ENCODE results near the gene MSL1. TPM values are rescaled to one million over a fixed set of nuclear protein-coding genes. Genes with fewer than 3 reads are reported as not detected.

The MSL1 gene
- total and polyA plus RNA-seq, 4 experiments from 2014 or later: 6.0 to 133 (median 69.3) TPM

DNA sequence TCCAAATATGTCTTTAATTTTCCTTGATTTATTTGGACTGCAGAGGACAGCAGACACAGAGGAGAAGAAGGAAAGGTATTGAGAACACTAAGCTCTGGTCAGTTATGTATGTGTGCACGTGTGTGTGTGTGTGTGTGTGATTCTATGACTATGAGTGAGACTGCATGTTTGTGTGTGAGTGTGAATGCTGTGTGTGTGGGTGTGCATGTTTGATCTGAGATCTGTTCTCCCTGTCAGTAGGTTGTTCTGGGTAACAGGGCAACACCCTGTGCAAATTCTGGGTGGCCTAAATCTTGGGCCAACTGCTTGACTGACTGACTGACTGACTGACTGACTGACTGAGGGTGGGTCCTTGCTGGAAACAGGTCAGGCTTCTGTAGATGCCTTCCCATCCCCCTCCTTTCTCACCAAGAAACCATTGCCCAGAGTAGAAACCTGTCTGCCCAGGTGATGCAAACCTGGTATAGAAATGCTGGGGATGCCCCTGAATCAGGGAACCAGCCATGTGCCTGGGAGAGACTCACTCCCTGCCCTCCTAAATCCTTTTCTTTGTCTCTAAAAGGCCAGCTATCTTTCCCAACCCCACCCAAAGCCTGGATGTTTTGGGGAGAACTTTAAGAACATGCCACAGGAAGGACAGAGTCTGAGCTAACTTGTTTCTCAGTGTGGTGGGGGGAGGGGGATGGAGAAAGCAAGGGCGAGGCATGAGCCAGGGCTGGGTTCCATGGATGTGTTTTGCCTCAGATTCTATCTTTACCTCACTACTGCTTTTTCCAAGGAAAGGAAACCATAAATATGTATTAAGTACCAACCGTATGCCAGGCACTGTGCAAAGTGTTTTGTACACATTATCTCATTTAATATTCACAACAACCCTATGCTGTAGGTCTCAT, 16.9 kb upstream of the MSL1 start:
- H3K9me3 ChIP-seq (ENCODE audit: control insufficient read depth in 1 of 2, low read length in 2 of 2): no peaks in the 10 kb centered on the region
- CTCF ChIA-PET (ENCODE audit: partially characterized antibody): interaction anchor here (1.8 to 21.9 kb wide), 3 partner anchors 7 to 37 kb away, joined by 5 to 543 read pairs (median 217); partner anchors contain the start of gene THRA
- H3K4me3 ChIP-seq (ENCODE audit: low read length in 2 of 2): no peak overlapping the region
- Mint-ChIP-seq H3K9me3 (no peaks in the 10 kb centered on the region), H3K4me3 (peak overlapping the region in 7 of 8 donors; percentile 35 to 81 (median 62)), H3K27ac (peak overlapping the region; percentile 88 to 100 (median 98)), H3K4me1 (peaks cover 69 to 97% (median 82%) of the 10 kb centered on the region in 4 donors), H3K27me3 (no peaks in the 10 kb centered on the region), H3K36me3 (peaks cover 0 to 5% of the 10 kb centered on the region in 2 donors)
- POLR2A ChIA-PET (ENCODE audit: partially characterized antibody): interaction anchor here (0.9 to 3.6 kb wide), 7 partner anchors 9 to 50 kb away, joined by 3 to 18 read pairs (median 4); partner anchors contain the start of genes MED24 and THRA
- peak overlapping the region; percentile 31 for H3K27ac ChIP-seq (ENCODE audit: low read depth, low read length)
- intact Hi-C loops (cut with micrococcal nuclease): no loop called here
- H3K27me3 ChIP-seq (ENCODE audit: insufficient read depth, low read length): no peaks in the 10 kb centered on the region
- DNase-seq: no peak
- H3K4me1 ChIP-seq (ENCODE audit: insufficient read depth, low read length): peaks cover 92% of the 10 kb centered on the region
- H3K36me3 ChIP-seq (ENCODE audit: insufficient read depth, low read length): no peaks in the 10 kb centered on the region

DNA sequence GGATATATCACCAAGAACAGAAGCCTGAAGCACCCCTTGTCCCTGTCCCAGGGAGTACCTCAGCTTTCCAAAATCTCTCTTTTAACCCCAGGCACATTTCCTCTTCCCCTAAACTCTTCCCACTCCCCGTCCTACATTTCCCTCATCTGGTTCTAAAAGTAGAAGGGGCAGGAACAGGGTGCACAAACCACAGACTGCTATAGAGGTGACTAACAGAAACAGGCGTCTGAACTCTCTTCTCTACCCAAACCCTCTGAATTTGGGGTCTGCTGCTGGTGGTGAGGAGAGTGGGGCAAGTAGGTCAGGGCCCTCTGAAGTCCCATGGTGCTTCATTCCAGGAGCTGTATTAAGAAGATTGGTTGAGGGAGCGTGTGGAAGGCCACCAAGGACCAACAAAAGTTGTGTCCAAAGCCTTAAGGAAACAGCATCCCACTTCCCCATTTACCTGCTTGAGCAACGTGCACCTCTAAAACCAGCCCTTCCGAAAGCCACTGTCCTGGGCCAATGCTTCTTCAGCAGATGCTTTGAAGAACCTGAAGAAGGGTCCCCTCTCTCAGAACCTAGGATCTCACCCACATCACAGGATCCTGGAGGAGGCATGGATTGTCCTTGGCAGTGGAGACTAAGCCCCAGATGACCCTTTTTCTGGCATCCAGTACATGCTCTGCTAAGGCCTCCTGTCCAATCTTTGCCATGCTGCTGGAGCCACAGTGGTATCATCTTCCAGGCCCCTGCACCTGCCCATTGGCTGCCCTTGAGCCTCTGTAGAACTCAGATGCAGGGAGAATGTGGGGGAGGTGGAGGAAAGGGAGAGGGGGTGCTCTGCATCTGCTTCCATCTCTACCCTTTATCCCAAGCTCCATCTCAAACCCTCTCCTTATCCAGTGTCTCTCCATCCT, 15.7 kb upstream of the MSL1 start:
- Mint-ChIP-seq H3K4me3 (peak overlapping the region in 7 of 8 donors; percentile 26 to 81 (median 64)), H3K27ac (peak overlapping the region; percentile 97 to 100 (median 98)), H3K9me3 (no peaks in the 10 kb centered on the region), H3K4me1 (peaks cover 75 to 99% (median 85%) of the 10 kb centered on the region in 4 donors), H3K27me3 (no peaks in the 10 kb centered on the region), H3K36me3 (peaks cover 0 to 5% of the 10 kb centered on the region in 2 donors)
- Histone ChIP-seq H3K27ac (ENCODE audit: low read depth, low read length) (peak overlapping the region; percentile 85), H3K27me3 (ENCODE audit: insufficient read depth, low read length) (no peaks in the 10 kb centered on the region), H3K9me3 (ENCODE audit: control insufficient read depth in 1 of 2, low read length in 2 of 2) (no peaks in the 10 kb centered on the region), H3K36me3 (ENCODE audit: insufficient read depth, low read length) (no peaks in the 10 kb centered on the region), H3K4me1 (ENCODE audit: insufficient read depth, low read length) (peaks cover 94% of the 10 kb centered on the region), H3K4me3 (ENCODE audit: low read length in 2 of 2) (peak overlapping the region in 1 of 2 donors; percentile 1)
- ChIA-PET POLR2A (ENCODE audit: partially characterized antibody) (interaction anchor here (0.9 to 11.1 kb wide), 13 partner anchors 9 to 1583 kb away, joined by 3 to 494 read pairs (median 8); partner anchors contain the start of genes CASC3, EIF1, MED24 and NR1D1), CTCF (ENCODE audit: partially characterized antibody) (interaction anchor here (0.6 to 21.9 kb wide), 4 partner anchors 5 to 113 kb away, joined by 3 to 543 read pairs (median 114); partner anchors contain the start of gene THRA)
- DNase-seq: no peak
- intact Hi-C loops (cut with micrococcal nuclease): no loop called here

DNA sequence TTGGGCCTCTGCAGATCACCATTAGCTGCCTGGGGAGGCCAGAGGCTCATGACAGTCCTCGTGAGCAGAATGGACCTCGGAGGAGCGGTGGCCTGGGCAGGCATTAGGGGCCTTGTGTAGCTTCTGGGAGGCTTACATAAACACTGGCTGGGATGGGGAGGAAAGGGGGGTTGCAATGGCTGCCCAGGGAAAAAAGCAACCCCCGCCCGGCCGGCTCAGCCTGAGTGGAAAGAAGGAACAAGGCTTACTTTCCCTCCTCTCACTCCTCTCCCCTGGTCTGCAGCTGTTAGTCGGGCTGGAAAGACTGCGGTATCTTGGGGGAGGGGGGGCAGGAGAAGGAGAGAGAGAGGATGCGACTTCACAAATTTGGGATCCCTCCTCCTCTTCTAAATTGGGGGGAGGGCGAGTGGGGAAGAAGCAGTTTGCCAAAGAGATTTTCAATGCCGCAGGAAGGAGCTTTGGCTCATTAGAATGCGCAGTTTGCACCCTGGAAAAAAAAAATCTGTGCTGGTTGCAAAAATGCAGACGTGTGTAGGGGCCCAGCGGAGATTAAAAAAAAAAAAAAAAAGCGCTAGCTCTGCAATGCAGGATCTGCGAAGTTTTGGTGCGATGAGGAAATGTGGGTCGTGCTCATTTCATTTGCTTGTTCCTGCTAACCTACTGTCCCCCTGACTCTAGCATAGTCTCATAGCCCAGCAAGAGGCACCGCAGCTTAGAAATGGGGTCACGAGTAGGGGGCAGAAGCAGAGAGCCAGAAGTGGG, 14.8 kb upstream of the MSL1 start:
- Mint-ChIP-seq H3K4me3 (peak overlapping the region; percentile 53 to 81 (median 76)), H3K36me3 (peaks cover 0 to 5% of the 10 kb centered on the region in 2 donors), H3K4me1 (peaks cover 78 to 99% (median 88%) of the 10 kb centered on the region in 4 donors), H3K27me3 (no peaks in the 10 kb centered on the region), H3K27ac (peak overlapping the region; percentile 97 to 100 (median 98)), H3K9me3 (no peaks in the 10 kb centered on the region)
- H3K4me3 ChIP-seq (ENCODE audit: low read length in 2 of 2): peak overlapping the region in 1 of 2 donors; percentile 1
- DNase-seq: peak; percentile 47 to 61 (median 54)
- peaks cover 94% of the 10 kb centered on the region for H3K4me1 ChIP-seq (ENCODE audit: insufficient read depth, low read length)
- no peaks in the 10 kb centered on the region for H3K36me3 ChIP-seq (ENCODE audit: insufficient read depth, low read length)
- intact Hi-C loops (cut with micrococcal nuclease): no loop called here
- H3K27me3 ChIP-seq (ENCODE audit: insufficient read depth, low read length): no peaks in the 10 kb centered on the region
- ChIA-PET POLR2A (ENCODE audit: partially characterized antibody) (interaction anchor here (0.6 to 11.1 kb wide), 12 partner anchors 10 to 1582 kb away, joined by 3 to 494 read pairs (median 8); partner anchors contain the start of genes CASC3, EIF1, MED24 and NR1D1), CTCF (ENCODE audit: partially characterized antibody) (interaction anchor here (0.6 to 21.9 kb wide), 5 partner anchors 8 to 113 kb away, joined by 3 to 543 read pairs (median 3); partner anchors contain the start of gene THRA)
- H3K9me3 ChIP-seq (ENCODE audit: control insufficient read depth in 1 of 2, low read length in 2 of 2): no peaks in the 10 kb centered on the region
- H3K27ac ChIP-seq (ENCODE audit: low read depth, low read length): peak overlapping the region; percentile 85

DNA sequence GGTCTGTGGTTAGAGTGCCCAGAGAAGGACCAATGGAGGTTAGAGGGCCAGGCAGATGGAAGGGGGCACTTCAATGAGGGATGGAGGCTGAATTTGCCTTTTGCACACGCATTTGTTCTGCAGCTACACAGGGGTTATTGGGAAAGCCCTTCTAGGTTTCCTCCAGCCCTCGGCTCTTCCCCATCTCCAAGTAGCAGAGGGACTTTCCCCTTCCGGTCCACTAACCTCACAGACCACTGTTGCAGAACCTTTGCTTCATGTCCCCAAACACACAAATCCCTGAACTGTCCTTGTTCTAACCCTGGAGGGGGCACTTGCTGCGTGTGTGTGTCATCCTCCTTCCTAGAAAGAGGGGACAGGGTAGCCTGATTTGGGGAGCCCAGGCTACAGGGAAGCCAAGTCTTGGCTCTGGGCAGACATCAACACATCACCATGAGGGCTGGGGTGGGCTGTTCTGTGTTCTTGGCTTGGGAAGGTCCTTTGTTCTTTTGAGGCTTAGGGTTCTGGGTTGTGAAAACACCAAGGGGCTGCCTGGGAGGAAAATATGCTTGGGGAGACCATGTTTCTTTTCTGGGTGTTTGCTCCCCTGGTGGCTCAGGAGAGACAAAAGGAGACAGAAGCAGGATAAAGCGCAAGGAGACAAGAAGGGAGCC, 14.1 kb upstream of the MSL1 start:
- Histone ChIP-seq H3K27ac (ENCODE audit: low read depth, low read length) (peak overlapping the region; percentile 85), H3K4me1 (ENCODE audit: insufficient read depth, low read length) (peaks cover 100% of the 10 kb centered on the region), H3K4me3 (ENCODE audit: low read length in 2 of 2) (peak overlapping the region in 1 of 2 donors; percentile 1), H3K9me3 (ENCODE audit: control insufficient read depth in 1 of 2, low read length in 2 of 2) (no peaks in the 10 kb centered on the region), H3K36me3 (ENCODE audit: insufficient read depth, low read length) (no peaks in the 10 kb centered on the region), H3K27me3 (ENCODE audit: insufficient read depth, low read length) (no peaks in the 10 kb centered on the region)
- Mint-ChIP-seq H3K27ac (peak overlapping the region; percentile 97 to 100 (median 98)), H3K4me3 (peak overlapping the region; percentile 56 to 81 (median 76)), H3K36me3 (peaks cover 0 to 5% of the 10 kb centered on the region in 2 donors), H3K27me3 (no peaks in the 10 kb centered on the region), H3K9me3 (no peaks in the 10 kb centered on the region), H3K4me1 (peaks cover 83 to 100% (median 93%) of the 10 kb centered on the region in 4 donors)
- intact Hi-C loops (cut with micrococcal nuclease): loop anchor here (1.0 to 2.0 kb wide), 2 partner anchors 8 to 39 kb away; no protein-coding TSS in a partner anchor
- CTCF ChIA-PET (ENCODE audit: partially characterized antibody): interaction anchor here (0.9 to 21.9 kb wide), 4 partner anchors 9 to 61 kb away, joined by 3 to 543 read pairs (median 6); partner anchors contain the start of gene THRA
- POLR2A ChIA-PET (ENCODE audit: partially characterized antibody): interaction anchor here (0.6 to 11.1 kb wide), 10 partner anchors 11 to 1581 kb away, joined by 3 to 494 read pairs (median 8); partner anchors contain the start of genes EIF1, MED24, NR1D1 and THRA
- peak in 1 of 5 donors; percentile 57 for DNase-seq

DNA sequence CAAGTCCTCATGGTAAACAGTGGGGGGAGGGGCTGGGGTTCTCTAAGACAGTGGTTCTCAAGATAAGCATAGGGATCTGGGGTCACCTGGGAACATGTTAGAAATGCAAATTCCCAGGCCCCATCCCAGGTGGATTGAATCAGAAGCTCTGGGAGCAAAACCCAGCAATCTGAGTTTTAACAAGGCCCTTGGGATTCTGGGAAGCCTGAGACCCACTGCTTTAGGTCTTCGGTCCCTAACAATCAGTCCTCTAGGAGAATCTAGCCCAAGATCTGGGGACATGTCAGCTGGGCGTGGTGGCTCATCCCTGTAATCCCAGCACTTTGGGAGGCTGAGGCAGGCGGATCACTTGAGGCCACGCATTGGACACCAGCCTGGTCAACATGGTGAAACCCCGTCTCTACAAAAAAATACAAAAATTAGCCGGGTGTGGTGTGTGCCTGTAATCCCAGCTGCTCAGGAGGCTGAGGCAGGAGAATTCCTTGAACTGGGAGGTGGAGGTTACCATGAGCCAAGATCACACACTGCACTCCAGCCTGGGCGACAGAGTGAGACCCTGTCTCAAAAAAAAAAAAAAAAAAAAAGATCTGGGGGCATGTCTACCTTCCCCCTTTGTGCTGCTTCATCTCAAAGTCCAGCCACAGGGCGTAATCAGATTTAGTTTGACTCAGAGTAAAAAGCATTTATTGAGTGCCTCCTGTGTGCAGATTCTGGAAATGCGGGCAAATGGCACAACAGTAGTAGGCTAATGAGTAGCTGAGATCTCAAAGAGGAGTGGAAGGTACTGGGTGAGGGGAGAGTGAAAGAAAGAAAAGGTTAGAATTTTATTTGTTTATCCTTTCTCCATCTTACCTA, 12.6 kb upstream of the MSL1 start:
- intact Hi-C loops (cut with micrococcal nuclease): loop anchor here (1.0 to 2.0 kb wide), 2 partner anchors 10 to 40 kb away; no protein-coding TSS in a partner anchor
- no peaks in the 10 kb centered on the region for H3K27me3 Mint-ChIP-seq
- Histone ChIP-seq H3K9me3 (ENCODE audit: control insufficient read depth in 1 of 2, low read length in 2 of 2) (no peaks in the 10 kb centered on the region), H3K4me1 (ENCODE audit: insufficient read depth, low read length) (peaks cover 100% of the 10 kb centered on the region), H3K27me3 (ENCODE audit: insufficient read depth, low read length) (no peaks in the 10 kb centered on the region), H3K27ac (ENCODE audit: low read depth, low read length) (peak overlapping the region; percentile 85), H3K4me3 (ENCODE audit: low read length in 2 of 2) (no peak overlapping the region), H3K36me3 (ENCODE audit: insufficient read depth, low read length) (no peaks in the 10 kb centered on the region)
- H3K4me3 Mint-ChIP-seq: peak overlapping the region in 7 of 8 donors; percentile 35 to 88 (median 49)
- ChIA-PET POLR2A (ENCODE audit: partially characterized antibody) (interaction anchor here (1.9 to 11.1 kb wide), 4 partner anchors 13 to 41 kb away, joined by 10 to 494 read pairs (median 149); partner anchors contain the start of genes CASC3, MSL1, NR1D1 and THRA), CTCF (ENCODE audit: partially characterized antibody) (interaction anchor here (0.7 to 21.9 kb wide), 12 partner anchors 10 to 97 kb away, joined by 3 to 543 read pairs (median 6); partner anchors contain the start of genes CASC3, CSF3, MED24 and NR1D1)
- H3K27ac Mint-ChIP-seq: peak overlapping the region; percentile 69 to 100 (median 98)
- H3K36me3 Mint-ChIP-seq: peaks cover 0 to 5% of the 10 kb centered on the region in 2 donors
- peaks cover 81 to 97% (median 91%) of the 10 kb centered on the region in 4 donors for H3K4me1 Mint-ChIP-seq
- no peak for DNase-seq
- no peaks in the 10 kb centered on the region for H3K9me3 Mint-ChIP-seq
